K562 (cell line): ENCODE measurements around the gene KAT7. TPM values are rescaled to one million over a fixed set of nuclear protein-coding genes. Genes with fewer than 3 reads are reported as not detected.

ENCODE experiments used
- ATAC-seq: fragments of 200-7000 bp; cut with Tn5 transposase; 3 replicates; pipeline ENCODE4 v1.9.1; 2020; ENCODE audit warnings: moderate library complexity
- BruUV-seq: library from RNA; stranded (reverse); fragments of 400-500 nt; replicated peaks from 2 replicates; lab custom pipeline; 2021; lab: Mats Ljungman, UMichigan
- CTCF ChIA-PET: fragments of 300-600 bp; formaldehyde crosslinking; extraction: SDS; loops from one replicate; lab custom pipeline; 2021; ENCODE audit warnings: low intra/inter-chr PET ratio; lab: Yijun Ruan, JAX
- POLR2A ChIA-PET: fragments of 300-600, 350-650 bp; sonication (Branson Sonifier 250); formaldehyde crosslinking; extraction: SDS; loops from one replicate; lab custom pipeline; 2021; ENCODE audit warnings: antibody characterized with exemption, inconsistent platforms; lab: Yijun Ruan, JAX
- DNase-seq, 4 experiments: peaks; one replicate each; pipeline versions ENCODE4 v3.0.0 to v3.0.0-alpha.2; 2011 to 2018; ENCODE audit warnings: low spot score in 3 of 4, mixed read lengths in 3 of 4; ENCODE audit errors: extremely low read depth in 1 of 4
- FAIRE-seq: peaks from 2 replicates; lab custom pipeline; 2011; peaks lifted over from hg19 to GRCh38; lab: Jason Lieb, UNC
- H2AFZ ChIP-seq: 2 replicates; pipeline ENCODE4 v1.6.0; 2011; ENCODE audit warnings: low read depth, low read length, control low read depth, inconsistent platforms
- H3K27ac ChIP-seq: fragments of 200-600 bp; 3 replicates; pipeline ENCODE4 v1.8.0; 2011; ENCODE audit warnings: low read depth, mild to moderate bottlenecking, control low read depth, inconsistent platforms, low read length, moderate library complexity, mixed read lengths; ENCODE audit errors: extremely low read depth
- H3K27me3 ChIP-seq, 2 experiments: fragments of 300-600 bp in 1 of 2; 2 replicates in 1 of 2; 3 replicates in 1 of 2; pipeline versions ENCODE4 v1.6.0 to v1.8.0; 2011; ENCODE audit warnings: inconsistent platforms in 2 of 2, low read length in 2 of 2, mild to moderate bottlenecking in 1 of 2, mixed read lengths in 1 of 2, moderate library complexity in 1 of 2; ENCODE audit not compliant: control insufficient read depth in 2 of 2, insufficient read depth in 2 of 2
- H3K36me3 ChIP-seq: fragments of 300-600 bp; 3 replicates; pipeline ENCODE4 v1.8.0; 2011; ENCODE audit warnings: mild to moderate bottlenecking, low read length, inconsistent platforms; ENCODE audit not compliant: control insufficient read depth, insufficient read depth
- H3K4me1 ChIP-seq, 2 experiments: fragments of 200-600 bp in 1 of 2; replicated peaks in 1 of 2; 2 replicates in 1 of 2; 3 replicates in 1 of 2; pipeline versions ENCODE4 v1.5.1 to v1.8.0; 2011; ENCODE audit warnings: inconsistent platforms in 2 of 2, low read length in 2 of 2, mild to moderate bottlenecking in 1 of 2, mixed read lengths in 1 of 2, moderate library complexity in 1 of 2; ENCODE audit not compliant: control insufficient read depth in 2 of 2, insufficient read depth in 2 of 2
- H3K4me2 ChIP-seq: 2 replicates; pipeline ENCODE4 v1.6.1; 2011; ENCODE audit warnings: low read length, control low read depth, inconsistent platforms, mixed read lengths; ENCODE audit not compliant: insufficient read depth
- H3K4me3 ChIP-seq: fragments of 200-600 bp; sonication (generic), shearing (Covaris generic); 2 replicates; pipeline ENCODE4 v1.5.1; 2016; ENCODE audit warnings: control low read depth, inconsistent platforms
- H3K79me2 ChIP-seq: fragments of 200-600 bp; 3 replicates; pipeline ENCODE4 v1.8.0; 2011; ENCODE audit warnings: low read length, inconsistent platforms; ENCODE audit not compliant: control insufficient read depth, insufficient read depth
- H3K9ac ChIP-seq, 2 experiments: 2 replicates each; pipeline versions ENCODE4 v1.6.0 to v1.6.1; 2011; ENCODE audit warnings: low read depth in 2 of 2, low read length in 2 of 2, control low read depth in 1 of 2, inconsistent platforms in 1 of 2, mild to moderate bottlenecking in 1 of 2, mixed read lengths in 1 of 2; ENCODE audit not compliant: insufficient read depth in 1 of 2
- H3K9me1 ChIP-seq: one replicate; pipeline ENCODE4 v1.6.0; 2011; ENCODE audit warnings: inconsistent platforms, mild to moderate bottlenecking, low read length, moderate library complexity; ENCODE audit not compliant: control insufficient read depth, insufficient read depth
- H3K9me3 ChIP-seq: replicated peaks from 2 replicates; pipeline ENCODE4 v1.5.1; 2011; ENCODE audit warnings: low read depth, low read length, inconsistent platforms; ENCODE audit not compliant: control insufficient read depth, insufficient read depth
- H4K20me1 ChIP-seq: replicated peaks from 2 replicates; pipeline ENCODE4 v1.6.1; 2011; ENCODE audit warnings: low read length, inconsistent platforms, mixed read lengths; ENCODE audit not compliant: control insufficient read depth, insufficient read depth
- C11orf30 ChIP-seq: fragments of 450-650 bp; IDR thresholded peaks from 2 replicates; pipeline ENCODE4 v1.6.1; 2016; ENCODE audit warnings: low read depth, mild to moderate bottlenecking
- IRF2 ChIP-seq: sonication (generic); formaldehyde crosslinking; IDR thresholded peaks from 2 replicates; pipeline ENCODE4 v1.8.1; 2022; ENCODE audit warnings: mild to moderate bottlenecking, missing genetic modification reagents
- MTA2 ChIP-seq: fragments of 450-650 bp; IDR thresholded peaks from 2 replicates; pipeline ENCODE4 v1.6.1; 2016; ENCODE audit warnings: low read depth
- NFIC ChIP-seq: fragments of 450-650 bp; IDR thresholded peaks from 2 replicates; pipeline ENCODE4 v1.6.1; 2017; ENCODE audit warnings: mild to moderate bottlenecking, inconsistent platforms
- NR2F6 ChIP-seq: fragments of 450-650 bp; formaldehyde crosslinking; IDR thresholded peaks from 2 replicates; pipeline ENCODE4 v1.4.0; 2020; ENCODE audit warnings: mild to moderate bottlenecking
- SP2 ChIP-seq: IDR thresholded peaks from 2 replicates; pipeline ENCODE4 v1.6.1; 2011; ENCODE audit warnings: mild to moderate bottlenecking, low read depth, low read length, moderate library complexity; ENCODE audit not compliant: poor library complexity, severe bottlenecking; ENCODE audit errors: extremely low read depth
- TAF9B ChIP-seq: fragments of 450-650 bp; IDR thresholded peaks from 2 replicates; pipeline ENCODE4 v1.6.1; 2018; ENCODE audit warnings: mild to moderate bottlenecking; ENCODE audit not compliant: partially characterized antibody
- ZNF551 ChIP-seq: fragments of 250-450 bp; sonication (Bioruptor Pico); IDR thresholded peaks from 2 replicates; pipeline ENCODE4 v1.5.0; 2021; ENCODE audit warnings: mild to moderate bottlenecking, moderate library complexity
- ZNF583 ChIP-seq: fragments of 250-450 bp; sonication (Bioruptor Pico); IDR thresholded peaks from 2 replicates; pipeline ENCODE4 v1.4.0; 2020
- WGBS: fragments of 100-300 bp; shearing (Covaris generic); methylation state at CpG from one replicate; pipeline ENCODE4 v1.1.6; 2016; ENCODE audit warnings: low coverage, mixed read lengths; ENCODE audit not compliant: insufficient coverage; ENCODE audit errors: missing lambda C conversion rate; 5-methylcytosine and 5-hydroxymethylcytosine counted together
- in situ Hi-C: fragments of 300-500 bp; cut with MboI; formaldehyde crosslinking; loops from 4 replicates; pipeline ENCODE4 v1.15.0; 2018; ENCODE audit warnings: inconsistent platforms, mixed read lengths
- intact Hi-C: fragments of 100-400 bp; cut with micrococcal nuclease; formaldehyde crosslinking; loops from 2 replicates; pipeline ENCODE4 v1.14.2; 2022
- polyA plus RNA-seq, 8 experiments: library from polyadenylated mRNA; depleted of rRNA in 4 of 8; stranded (reverse) in 5 of 8; unstranded in 3 of 8; fragments of >200 nt; fragmentation: Nextera tagmentation in 2 of 8; fragmentation: Illumina TruSeq in 1 of 8; extraction: Ambion mirVana in 2 of 8; extraction: Trizol in 1 of 8; gene quantifications; 2 replicates each; pipeline versions ENCODE4 v1.2.1 to v1.2.3, GENCODE V29; 2011 to 2014; ENCODE audit warnings: inconsistent platforms in 1 of 8, missing spikeins in 1 of 8
- total RNA-seq, 7 experiments: library from RNA; depleted of rRNA in 6 of 7; stranded (reverse); fragments of >200 nt in 6 of 7; fragmentation: Illumina TruSeq in 2 of 7; extraction: Trizol in 2 of 7; gene quantifications; 2 replicates each; pipeline versions ENCODE4 v1.2.1 to v1.2.3, GENCODE V29; 2011 to 2021; ENCODE audit warnings: low replicate concordance in 1 of 7
- TF ChIP-seq, protein P1 (sequence below): fragments of 250-450 bp; sonication (Bioruptor Pico); IDR thresholded peaks from 2 replicates; pipeline ENCODE4 v1.4.0; 2020
- TF ChIP-seq, protein P2 (sequence below): conservative IDR thresholded peaks from 2 replicates; pipeline ENCODE4 v1.6.1; 2011; ENCODE audit warnings: low read depth, mild to moderate bottlenecking, low read length; ENCODE audit not compliant: control insufficient read depth
- TF ChIP-seq, protein P3 (sequence below): sonication (generic); formaldehyde crosslinking; IDR thresholded peaks from 2 replicates; pipeline ENCODE4 v1.8.0; 2023; ENCODE audit warnings: missing genetic modification reagents, mild to moderate bottlenecking, borderline replicate concordance
- TF ChIP-seq, protein P4 (sequence below): sonication (generic); formaldehyde crosslinking; IDR thresholded peaks from 2 replicates; pipeline ENCODE4 v1.8.1; 2022; ENCODE audit warnings: missing genetic modification reagents

KAT7 gene
- total and polyA plus RNA-seq, 9 of the 15 experiments (the other 6 are each of a cell fraction or from before 2014, with no cell fraction given), result 10.8 to 57.3 (median 34.8) TPM

DNA sequence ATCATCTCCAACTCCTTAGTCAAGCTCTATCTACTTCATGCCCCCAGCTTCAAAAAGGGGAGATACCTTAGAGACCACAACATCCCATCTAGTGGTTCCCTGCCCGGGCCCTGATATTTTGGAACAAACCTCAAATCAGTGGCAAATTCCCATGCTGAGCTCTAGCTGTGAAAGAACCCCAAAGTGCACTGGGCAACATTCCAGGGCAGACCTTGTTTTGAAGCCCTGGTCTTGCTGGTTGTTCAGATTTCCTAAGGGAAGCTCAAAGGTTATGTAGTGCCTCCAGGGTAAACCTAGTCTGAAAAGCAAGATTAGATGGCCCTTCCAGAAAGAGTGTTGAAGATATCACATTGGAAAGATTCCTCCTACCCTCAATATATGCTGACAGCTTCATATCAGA is 40.8 kb upstream of the KAT7 start:
- POLR2A ChIA-PET, result interaction anchor here (0.6 to 3.9 kb wide), 8 partner anchors 7 to 219 kb away, joined by 3 to 18 read pairs (median 4); partner anchors contain the start of genes FAM117A and KAT7
- Histone ChIP-seq H3K9ac (peak overlapping the region in 1 of 2 experiments; percentile 11; a peak in 1 of 4 replicates), H3K79me2 (peaks cover 85% of the 10 kb centered on the region), H3K4me2 (no peak overlapping the region), H4K20me1 (peaks cover 20% of the 10 kb centered on the region), H3K27ac (no peak overlapping the region; the same call in 2 of the 3 replicates), H3K9me3 (no peaks in the 10 kb centered on the region), H3K27me3 (no peaks in the 10 kb centered on the region), H3K4me3 (no peak overlapping the region), H3K4me1 (peaks cover 6 to 51% of the 10 kb centered on the region in 2 experiments), H2AFZ (no peak overlapping the region), H3K9me1 (peaks cover 3% of the 10 kb centered on the region), H3K36me3 (peaks cover 76% of the 10 kb centered on the region)
- intact Hi-C loops, result no loop called here
- no peak for DNase-seq
- in situ Hi-C loops, result no loop called here
- CTCF ChIA-PET, result no interaction called here
- BruUV-seq, result no TSS peak
- no peak for FAIRE-seq
- no peak for ATAC-seq
- 88% methylated on average over 1 of the region's 1 CpG for WGBS
- TF ChIP-seq MTA2 (no peak), ZNF551 (CRISPR knock-in tag) (no peak), C11orf30 (peak; percentile 42; the same call in 1 of the 2 replicates), NFIC (0 out of 2 replicates have a peak, but pooled peaks have one; percentile 20), SP2 (no peak), NR2F6 (CRISPR knock-in tag) (no peak), TAF9B (no peak), ZNF583 (no peak), IRF2 (CRISPR knock-in tag) (no peak)
- TF ChIP-seq, protein P1, sequence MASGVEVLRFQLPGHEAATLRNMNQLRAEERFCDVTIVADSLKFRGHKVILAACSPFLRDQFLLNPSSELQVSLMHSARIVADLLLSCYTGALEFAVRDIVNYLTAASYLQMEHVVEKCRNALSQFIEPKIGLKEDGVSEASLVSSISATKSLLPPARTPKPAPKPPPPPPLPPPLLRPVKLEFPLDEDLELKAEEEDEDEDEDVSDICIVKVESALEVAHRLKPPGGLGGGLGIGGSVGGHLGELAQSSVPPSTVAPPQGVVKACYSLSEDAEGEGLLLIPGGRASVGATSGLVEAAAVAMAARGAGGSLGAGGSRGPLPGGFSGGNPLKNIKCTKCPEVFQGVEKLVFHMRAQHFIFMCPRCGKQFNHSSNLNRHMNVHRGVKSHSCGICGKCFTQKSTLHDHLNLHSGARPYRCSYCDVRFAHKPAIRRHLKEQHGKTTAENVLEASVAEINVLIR, result no peak
- TF ChIP-seq, protein P2, sequence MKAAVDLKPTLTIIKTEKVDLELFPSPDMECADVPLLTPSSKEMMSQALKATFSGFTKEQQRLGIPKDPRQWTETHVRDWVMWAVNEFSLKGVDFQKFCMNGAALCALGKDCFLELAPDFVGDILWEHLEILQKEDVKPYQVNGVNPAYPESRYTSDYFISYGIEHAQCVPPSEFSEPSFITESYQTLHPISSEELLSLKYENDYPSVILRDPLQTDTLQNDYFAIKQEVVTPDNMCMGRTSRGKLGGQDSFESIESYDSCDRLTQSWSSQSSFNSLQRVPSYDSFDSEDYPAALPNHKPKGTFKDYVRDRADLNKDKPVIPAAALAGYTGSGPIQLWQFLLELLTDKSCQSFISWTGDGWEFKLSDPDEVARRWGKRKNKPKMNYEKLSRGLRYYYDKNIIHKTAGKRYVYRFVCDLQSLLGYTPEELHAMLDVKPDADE, result no peak
- TF ChIP-seq, protein P3, sequence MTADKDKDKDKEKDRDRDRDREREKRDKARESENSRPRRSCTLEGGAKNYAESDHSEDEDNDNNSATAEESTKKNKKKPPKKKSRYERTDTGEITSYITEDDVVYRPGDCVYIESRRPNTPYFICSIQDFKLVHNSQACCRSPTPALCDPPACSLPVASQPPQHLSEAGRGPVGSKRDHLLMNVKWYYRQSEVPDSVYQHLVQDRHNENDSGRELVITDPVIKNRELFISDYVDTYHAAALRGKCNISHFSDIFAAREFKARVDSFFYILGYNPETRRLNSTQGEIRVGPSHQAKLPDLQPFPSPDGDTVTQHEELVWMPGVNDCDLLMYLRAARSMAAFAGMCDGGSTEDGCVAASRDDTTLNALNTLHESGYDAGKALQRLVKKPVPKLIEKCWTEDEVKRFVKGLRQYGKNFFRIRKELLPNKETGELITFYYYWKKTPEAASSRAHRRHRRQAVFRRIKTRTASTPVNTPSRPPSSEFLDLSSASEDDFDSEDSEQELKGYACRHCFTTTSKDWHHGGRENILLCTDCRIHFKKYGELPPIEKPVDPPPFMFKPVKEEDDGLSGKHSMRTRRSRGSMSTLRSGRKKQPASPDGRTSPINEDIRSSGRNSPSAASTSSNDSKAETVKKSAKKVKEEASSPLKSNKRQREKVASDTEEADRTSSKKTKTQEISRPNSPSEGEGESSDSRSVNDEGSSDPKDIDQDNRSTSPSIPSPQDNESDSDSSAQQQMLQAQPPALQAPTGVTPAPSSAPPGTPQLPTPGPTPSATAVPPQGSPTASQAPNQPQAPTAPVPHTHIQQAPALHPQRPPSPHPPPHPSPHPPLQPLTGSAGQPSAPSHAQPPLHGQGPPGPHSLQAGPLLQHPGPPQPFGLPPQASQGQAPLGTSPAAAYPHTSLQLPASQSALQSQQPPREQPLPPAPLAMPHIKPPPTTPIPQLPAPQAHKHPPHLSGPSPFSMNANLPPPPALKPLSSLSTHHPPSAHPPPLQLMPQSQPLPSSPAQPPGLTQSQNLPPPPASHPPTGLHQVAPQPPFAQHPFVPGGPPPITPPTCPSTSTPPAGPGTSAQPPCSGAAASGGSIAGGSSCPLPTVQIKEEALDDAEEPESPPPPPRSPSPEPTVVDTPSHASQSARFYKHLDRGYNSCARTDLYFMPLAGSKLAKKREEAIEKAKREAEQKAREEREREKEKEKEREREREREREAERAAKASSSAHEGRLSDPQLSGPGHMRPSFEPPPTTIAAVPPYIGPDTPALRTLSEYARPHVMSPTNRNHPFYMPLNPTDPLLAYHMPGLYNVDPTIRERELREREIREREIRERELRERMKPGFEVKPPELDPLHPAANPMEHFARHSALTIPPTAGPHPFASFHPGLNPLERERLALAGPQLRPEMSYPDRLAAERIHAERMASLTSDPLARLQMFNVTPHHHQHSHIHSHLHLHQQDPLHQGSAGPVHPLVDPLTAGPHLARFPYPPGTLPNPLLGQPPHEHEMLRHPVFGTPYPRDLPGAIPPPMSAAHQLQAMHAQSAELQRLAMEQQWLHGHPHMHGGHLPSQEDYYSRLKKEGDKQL (CRISPR knock-in tag), result no peak
- TF ChIP-seq, protein P4, sequence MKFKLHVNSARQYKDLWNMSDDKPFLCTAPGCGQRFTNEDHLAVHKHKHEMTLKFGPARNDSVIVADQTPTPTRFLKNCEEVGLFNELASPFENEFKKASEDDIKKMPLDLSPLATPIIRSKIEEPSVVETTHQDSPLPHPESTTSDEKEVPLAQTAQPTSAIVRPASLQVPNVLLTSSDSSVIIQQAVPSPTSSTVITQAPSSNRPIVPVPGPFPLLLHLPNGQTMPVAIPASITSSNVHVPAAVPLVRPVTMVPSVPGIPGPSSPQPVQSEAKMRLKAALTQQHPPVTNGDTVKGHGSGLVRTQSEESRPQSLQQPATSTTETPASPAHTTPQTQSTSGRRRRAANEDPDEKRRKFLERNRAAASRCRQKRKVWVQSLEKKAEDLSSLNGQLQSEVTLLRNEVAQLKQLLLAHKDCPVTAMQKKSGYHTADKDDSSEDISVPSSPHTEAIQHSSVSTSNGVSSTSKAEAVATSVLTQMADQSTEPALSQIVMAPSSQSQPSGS (CRISPR knock-in tag), result no peak
